HG03439 (cell line): Measurements from ENCODE around the gene NARS2.
A peak's percentile ranks its signal among the peaks of the same experiment; 100 is the strongest.

Experiments
- ATAC-seq: cut with Tn5 transposase; IDR thresholded peaks from one replicate; pipeline ENCODE4 v1.9.1; 2021; ENCODE audit warnings: mild to moderate bottlenecking, moderate library complexity; ENCODE audit not compliant: unreplicated experiment

The NARS2 gene

GRCh38 chr11:78449866-78450265 lies 124.8 kb downstream of the NARS2 start:
- ATAC-seq = no peak

- no peak for ATAC-seq
Measured at GRCh38 chr11:78446210-78446609, 128.5 kb downstream of the NARS2 start.

DNA sequence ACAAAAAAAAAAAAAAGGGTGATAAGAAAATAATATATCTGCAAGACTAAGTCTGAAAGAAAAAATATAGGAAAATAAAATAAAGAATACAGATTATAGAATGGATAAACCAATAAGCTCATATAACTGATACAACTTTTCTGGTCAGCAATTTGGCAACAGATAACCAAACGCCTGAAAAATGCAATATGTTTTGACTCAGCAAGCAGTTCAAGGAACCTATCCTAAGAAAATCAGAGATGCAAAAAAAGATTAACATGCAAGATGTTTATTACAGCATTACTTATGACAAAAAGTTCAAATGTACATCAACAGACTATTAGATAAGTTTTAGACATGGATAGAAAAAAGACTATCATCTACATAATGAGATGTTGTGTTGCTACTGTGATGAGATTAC lies 129.9 kb downstream of the NARS2 start:
- no peak for ATAC-seq

- ATAC-seq = no peak
Measured at GRCh38 chr11:78441956-78442355, 132.7 kb downstream of the NARS2 start.

- peak; percentile 61 for ATAC-seq
Measured at GRCh38 chr11:78438298-78438975, 136.2 kb downstream of the NARS2 start.

GRCh38 chr11:78432956-78433355 lies 141.7 kb downstream of the NARS2 start:
- no peak for ATAC-seq

GRCh38 chr11:78432058-78432515 lies 142.6 kb downstream of the NARS2 start:
- ATAC-seq = no peak

- ATAC-seq = no peak
Measured at GRCh38 chr11:78429660-78430059, 145.0 kb downstream of the NARS2 start.

DNA sequence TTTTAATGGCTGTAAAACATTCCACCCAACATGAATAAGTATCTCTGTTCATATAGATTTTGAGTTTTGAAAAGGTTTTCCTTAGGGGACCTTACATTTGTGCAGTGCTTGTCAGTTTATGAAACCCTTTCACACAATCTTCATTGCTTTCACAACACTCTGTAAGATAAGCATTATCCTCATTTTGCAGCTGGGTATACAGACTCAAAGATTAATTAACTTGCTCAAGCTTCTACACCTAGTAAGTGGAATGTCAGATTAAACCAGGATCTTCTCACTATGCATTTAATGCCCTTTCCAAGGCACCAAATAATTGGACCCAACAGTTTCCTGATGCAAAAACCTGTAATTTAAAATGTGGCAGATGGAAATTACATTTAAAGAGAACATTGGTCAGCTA lies 145.5 kb downstream of the NARS2 start:
- ATAC-seq = no peak

DNA sequence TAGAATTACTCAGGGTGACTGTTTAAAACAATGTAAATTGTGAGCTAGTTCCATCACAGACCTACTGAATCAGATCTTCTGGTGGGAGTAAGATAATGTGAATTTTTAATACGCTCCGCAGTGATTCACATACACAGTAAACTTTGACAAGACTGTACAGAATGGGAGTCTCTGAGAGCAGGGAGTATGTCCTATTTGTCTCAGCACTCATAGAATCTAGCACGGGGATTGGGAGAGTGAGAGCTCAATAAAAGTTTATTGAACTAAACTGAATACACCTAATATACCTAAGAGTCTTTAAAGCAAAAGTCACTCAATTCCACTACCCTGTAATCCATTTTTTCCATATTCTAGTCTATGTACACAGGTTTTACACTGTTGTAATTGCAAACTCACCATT lies 145.9 kb downstream of the NARS2 start:
- no peak for ATAC-seq

DNA sequence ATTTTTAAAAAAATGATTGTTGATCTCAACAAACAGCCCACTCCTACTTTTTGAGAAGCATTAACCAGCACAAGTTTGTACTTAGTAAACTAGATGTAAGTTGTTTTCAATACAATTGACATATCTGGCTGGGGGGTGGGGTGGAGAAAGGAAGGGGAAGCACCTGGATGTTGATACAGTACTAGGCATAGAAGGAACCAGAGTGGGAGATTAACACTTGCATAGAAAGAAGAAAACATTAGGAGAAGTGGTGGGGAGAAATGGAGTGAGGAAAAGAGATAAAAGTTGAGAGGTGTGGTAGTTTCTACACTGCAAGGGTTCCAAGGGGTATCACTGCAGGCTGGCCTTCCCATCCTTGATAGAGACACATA lies 146.4 kb downstream of the NARS2 start:
- ATAC-seq = peak; percentile 15

DNA sequence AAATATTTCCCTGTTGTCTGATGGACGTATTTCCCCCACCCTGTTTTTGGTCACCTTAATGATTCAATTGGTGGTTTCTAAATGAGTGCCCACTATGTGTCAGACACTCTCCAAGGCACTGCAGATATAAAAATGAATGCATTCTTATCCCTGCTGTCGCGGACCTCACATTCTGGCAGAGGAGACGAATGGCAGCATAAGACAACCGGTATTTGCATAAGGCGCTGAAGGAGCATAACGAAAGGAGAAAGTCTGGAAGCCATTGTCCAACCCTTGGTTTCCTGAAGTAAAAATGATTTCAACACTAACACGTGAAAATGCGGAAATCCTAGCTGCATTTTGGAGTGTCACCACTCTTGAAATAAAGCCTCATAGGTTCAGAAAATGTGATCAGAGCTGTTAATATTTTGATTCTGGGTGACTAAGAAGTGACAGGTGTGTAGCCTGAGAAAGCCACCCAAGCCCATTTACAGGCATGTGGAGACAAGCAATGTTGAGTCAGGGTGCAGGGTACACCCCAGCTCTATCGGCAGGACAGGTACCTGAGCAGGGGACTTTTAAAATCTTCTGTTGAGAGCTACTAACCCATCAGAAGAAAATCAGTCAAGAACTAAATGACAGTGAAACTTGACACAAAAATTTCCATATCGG lies 146.9 kb downstream of the NARS2 start:
- ATAC-seq = peak; percentile 39

GRCh38 chr11:78426845-78427244 lies 147.8 kb downstream of the NARS2 start:
- ATAC-seq = no peak

GRCh38 chr11:78425399-78426070 lies 149.1 kb downstream of the NARS2 start:
- ATAC-seq = no peak

- ATAC-seq = no peak
Measured at GRCh38 chr11:78424334-78425270, 150.1 kb downstream of the NARS2 start.

GRCh38 chr11:78423241-78423640 lies 151.4 kb downstream of the NARS2 start:
- no peak for ATAC-seq

- no peak for ATAC-seq
Measured at GRCh38 chr11:78420796-78421209, 153.9 kb downstream of the NARS2 start.

- ATAC-seq = no peak
Measured at GRCh38 chr11:78420255-78420764, 154.4 kb downstream of the NARS2 start.

- no peak for ATAC-seq
Measured at GRCh38 chr11:78419327-78419726, 155.3 kb downstream of the NARS2 start.

- ATAC-seq = no peak
Measured at GRCh38 chr11:78418584-78419211, 156.0 kb downstream of the NARS2 start.
